ENCODE data around the gene HAPLN2.

Gene HAPLN2

GRCh38 chr1:156591432-156592157, 27.6 kb upstream of the HAPLN2 start, which contains the start of gene NAXE:
NAXE (plus strand) TSS chr1:156591776; CDS start chr1:156591805, 29 bp downstream.
- H3K9me3 ChIP-seq (ENCODE audit: control insufficient read depth, low read length) = no peaks in the 10 kb centered on the region
- peak; percentile 43 to 64 (median 55) for DNase-seq
- peak within 1 kb of the TSS; percentile 64 for H3K27ac ChIP-seq (ENCODE audit: insufficient read depth, low read length, poor library complexity, severe bottlenecking)

GRCh38 chr1:156592158-156592909, 26.9 kb upstream of the HAPLN2 start:
- Histone ChIP-seq H3K27me3 (replicated peaks; ENCODE audit: control insufficient read depth, insufficient read depth, low read length, poor library complexity, severe bottlenecking) (no peaks in the 10 kb centered on the region), H3K4me1 (ENCODE audit: control insufficient read depth, insufficient read depth, low read length, poor library complexity, severe bottlenecking) (peaks cover 6% of the 10 kb centered on the region), H3K27ac (ENCODE audit: insufficient read depth, low read length, poor library complexity, severe bottlenecking) (peak overlapping the region; percentile 64), H3K36me3 (ENCODE audit: control insufficient read depth, insufficient read depth, low read length) (peaks cover 31% of the 10 kb centered on the region), H3K9me3 (ENCODE audit: control insufficient read depth, low read length) (no peaks in the 10 kb centered on the region), H3K4me3 (ENCODE audit: insufficient read depth, low read depth, low read length, poor library complexity, severe bottlenecking) (peak overlapping the region; percentile 57)
- DNase-seq = no peak

More at GRCh38 chr1:156591432-156592157, 27.6 kb upstream of the HAPLN2 start, which contains the start of gene NAXE:
- Histone ChIP-seq H3K4me1 (ENCODE audit: control insufficient read depth, insufficient read depth, low read length, poor library complexity, severe bottlenecking) (peaks cover 6% of the 10 kb centered on the region), H3K4me3 (ENCODE audit: insufficient read depth, low read depth, low read length, poor library complexity, severe bottlenecking) (peak within 1 kb of the TSS; percentile 57), H3K27me3 (replicated peaks; ENCODE audit: control insufficient read depth, insufficient read depth, low read length, poor library complexity, severe bottlenecking) (no peaks in the 10 kb centered on the region), H3K36me3 (ENCODE audit: control insufficient read depth, insufficient read depth, low read length) (peaks cover 24% of the 10 kb centered on the region)

- Histone ChIP-seq H3K36me3 (ENCODE audit: control insufficient read depth, insufficient read depth, low read length) (peaks cover 37% of the 10 kb centered on the region), H3K4me1 (ENCODE audit: control insufficient read depth, insufficient read depth, low read length, poor library complexity, severe bottlenecking) (peaks cover 6% of the 10 kb centered on the region), H3K27ac (ENCODE audit: insufficient read depth, low read length, poor library complexity, severe bottlenecking) (no peak overlapping the region), H3K4me3 (ENCODE audit: insufficient read depth, low read depth, low read length, poor library complexity, severe bottlenecking) (no peak overlapping the region), H3K9me3 (ENCODE audit: control insufficient read depth, low read length) (no peaks in the 10 kb centered on the region), H3K27me3 (replicated peaks; ENCODE audit: control insufficient read depth, insufficient read depth, low read length, poor library complexity, severe bottlenecking) (no peaks in the 10 kb centered on the region)
- DNase-seq = no peak
Observed at GRCh38 chr1:156592910-156593660, 26.1 kb upstream of the HAPLN2 start.

- H3K4me3 ChIP-seq (ENCODE audit: insufficient read depth, low read depth, low read length, poor library complexity, severe bottlenecking) = no peak overlapping the region
- H3K27ac ChIP-seq (ENCODE audit: insufficient read depth, low read length, poor library complexity, severe bottlenecking) = no peak overlapping the region
- peaks cover 6% of the 10 kb centered on the region for H3K4me1 ChIP-seq (ENCODE audit: control insufficient read depth, insufficient read depth, low read length, poor library complexity, severe bottlenecking)
- no peak for DNase-seq
- H3K36me3 ChIP-seq (ENCODE audit: control insufficient read depth, insufficient read depth, low read length) = peaks cover 42% of the 10 kb centered on the region
- no peaks in the 10 kb centered on the region for H3K27me3 ChIP-seq (replicated peaks; ENCODE audit: control insufficient read depth, insufficient read depth, low read length, poor library complexity, severe bottlenecking)
- no peaks in the 10 kb centered on the region for H3K9me3 ChIP-seq (ENCODE audit: control insufficient read depth, low read length)
Observed at GRCh38 chr1:156593661-156593989, 25.6 kb upstream of the HAPLN2 start.

- peaks cover 6% of the 10 kb centered on the region for H3K4me1 ChIP-seq (ENCODE audit: control insufficient read depth, insufficient read depth, low read length, poor library complexity, severe bottlenecking)
- H3K36me3 ChIP-seq (ENCODE audit: control insufficient read depth, insufficient read depth, low read length) = peaks cover 45% of the 10 kb centered on the region
- no peaks in the 10 kb centered on the region for H3K9me3 ChIP-seq (ENCODE audit: control insufficient read depth, low read length)
- no peak overlapping the region for H3K4me3 ChIP-seq (ENCODE audit: insufficient read depth, low read depth, low read length, poor library complexity, severe bottlenecking)
- H3K27ac ChIP-seq (ENCODE audit: insufficient read depth, low read length, poor library complexity, severe bottlenecking) = no peak overlapping the region
- no peaks in the 10 kb centered on the region for H3K27me3 ChIP-seq (replicated peaks; ENCODE audit: control insufficient read depth, insufficient read depth, low read length, poor library complexity, severe bottlenecking)
- no peak for DNase-seq
Observed at GRCh38 chr1:156594190-156594589, 25.0 kb upstream of the HAPLN2 start.

GRCh38 chr1:156595016-156595415, 24.2 kb upstream of the HAPLN2 start:
- H3K9me3 ChIP-seq (ENCODE audit: control insufficient read depth, low read length) = no peaks in the 10 kb centered on the region
- H3K27me3 ChIP-seq (replicated peaks; ENCODE audit: control insufficient read depth, insufficient read depth, low read length, poor library complexity, severe bottlenecking) = no peaks in the 10 kb centered on the region
- peaks cover 45% of the 10 kb centered on the region for H3K36me3 ChIP-seq (ENCODE audit: control insufficient read depth, insufficient read depth, low read length)
- peaks cover 6% of the 10 kb centered on the region for H3K4me1 ChIP-seq (ENCODE audit: control insufficient read depth, insufficient read depth, low read length, poor library complexity, severe bottlenecking)
- DNase-seq = no peak
- no peak overlapping the region for H3K4me3 ChIP-seq (ENCODE audit: insufficient read depth, low read depth, low read length, poor library complexity, severe bottlenecking)
- no peak overlapping the region for H3K27ac ChIP-seq (ENCODE audit: insufficient read depth, low read length, poor library complexity, severe bottlenecking)

- H3K27me3 ChIP-seq (replicated peaks; ENCODE audit: control insufficient read depth, insufficient read depth, low read length, poor library complexity, severe bottlenecking) = no peaks in the 10 kb centered on the region
- no peak for DNase-seq
- peaks cover 45% of the 10 kb centered on the region for H3K36me3 ChIP-seq (ENCODE audit: control insufficient read depth, insufficient read depth, low read length)
- H3K27ac ChIP-seq (ENCODE audit: insufficient read depth, low read length, poor library complexity, severe bottlenecking) = no peak overlapping the region
- H3K4me1 ChIP-seq (ENCODE audit: control insufficient read depth, insufficient read depth, low read length, poor library complexity, severe bottlenecking) = peaks cover 6% of the 10 kb centered on the region
- no peak overlapping the region for H3K4me3 ChIP-seq (ENCODE audit: insufficient read depth, low read depth, low read length, poor library complexity, severe bottlenecking)
- H3K9me3 ChIP-seq (ENCODE audit: control insufficient read depth, low read length) = no peaks in the 10 kb centered on the region
Observed at GRCh38 chr1:156596426-156596825, 22.8 kb upstream of the HAPLN2 start.

GRCh38 chr1:156598125-156598524, 21.1 kb upstream of the HAPLN2 start:
- DNase-seq = no peak
- Histone ChIP-seq H3K4me1 (ENCODE audit: control insufficient read depth, insufficient read depth, low read length, poor library complexity, severe bottlenecking) (peaks cover 5% of the 10 kb centered on the region), H3K27me3 (replicated peaks; ENCODE audit: control insufficient read depth, insufficient read depth, low read length, poor library complexity, severe bottlenecking) (no peaks in the 10 kb centered on the region), H3K4me3 (ENCODE audit: insufficient read depth, low read depth, low read length, poor library complexity, severe bottlenecking) (no peak overlapping the region), H3K36me3 (ENCODE audit: control insufficient read depth, insufficient read depth, low read length) (peaks cover 45% of the 10 kb centered on the region), H3K27ac (ENCODE audit: insufficient read depth, low read length, poor library complexity, severe bottlenecking) (no peak overlapping the region), H3K9me3 (ENCODE audit: control insufficient read depth, low read length) (no peaks in the 10 kb centered on the region)

GRCh38 chr1:156598731-156599432, 20.3 kb upstream of the HAPLN2 start:
- no peak for DNase-seq
- no peaks in the 10 kb centered on the region for H3K27me3 ChIP-seq (replicated peaks; ENCODE audit: control insufficient read depth, insufficient read depth, low read length, poor library complexity, severe bottlenecking)
- peak overlapping the region; percentile 52 for H3K27ac ChIP-seq (ENCODE audit: insufficient read depth, low read length, poor library complexity, severe bottlenecking)
- peaks cover 5% of the 10 kb centered on the region for H3K4me1 ChIP-seq (ENCODE audit: control insufficient read depth, insufficient read depth, low read length, poor library complexity, severe bottlenecking)
- H3K4me3 ChIP-seq (ENCODE audit: insufficient read depth, low read depth, low read length, poor library complexity, severe bottlenecking) = no peak overlapping the region
- peaks cover 45% of the 10 kb centered on the region for H3K36me3 ChIP-seq (ENCODE audit: control insufficient read depth, insufficient read depth, low read length)
- H3K9me3 ChIP-seq (ENCODE audit: control insufficient read depth, low read length) = no peaks in the 10 kb centered on the region
